ENCODE results near the gene FBP2.
"Not testable (repeated sequence)": the region's sequence is repeated elsewhere in the genome, so short reads cannot be mapped to it uniquely, and the experiment has no call there.

FBP2 gene

DNA sequence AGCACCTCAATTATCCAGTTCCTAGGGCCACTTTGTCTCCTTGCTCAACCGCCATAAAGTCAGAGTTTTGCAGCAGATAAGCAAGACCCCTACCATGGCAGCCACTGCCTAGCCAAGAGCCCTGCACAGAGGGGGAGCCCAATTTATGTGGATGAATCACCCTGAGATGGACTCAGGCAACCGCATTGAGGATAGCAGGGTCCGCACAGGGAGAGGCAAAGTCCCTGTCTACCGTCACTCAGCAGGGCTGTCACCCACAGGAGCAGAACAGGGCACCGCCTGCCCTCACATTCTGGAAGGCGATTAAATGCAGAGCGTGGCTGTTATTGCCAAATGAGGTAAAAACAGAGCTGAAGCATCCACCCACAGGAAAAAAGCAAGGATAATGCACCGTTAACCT lies 1.7 kb downstream of the FBP2 start:
- no peak overlapping the region for H3K4me3 ChIP-seq (ENCODE audit: low read length)
- DNase-seq (ENCODE audit: low read depth) = no peak
- TF ChIP-seq, protein P1, sequence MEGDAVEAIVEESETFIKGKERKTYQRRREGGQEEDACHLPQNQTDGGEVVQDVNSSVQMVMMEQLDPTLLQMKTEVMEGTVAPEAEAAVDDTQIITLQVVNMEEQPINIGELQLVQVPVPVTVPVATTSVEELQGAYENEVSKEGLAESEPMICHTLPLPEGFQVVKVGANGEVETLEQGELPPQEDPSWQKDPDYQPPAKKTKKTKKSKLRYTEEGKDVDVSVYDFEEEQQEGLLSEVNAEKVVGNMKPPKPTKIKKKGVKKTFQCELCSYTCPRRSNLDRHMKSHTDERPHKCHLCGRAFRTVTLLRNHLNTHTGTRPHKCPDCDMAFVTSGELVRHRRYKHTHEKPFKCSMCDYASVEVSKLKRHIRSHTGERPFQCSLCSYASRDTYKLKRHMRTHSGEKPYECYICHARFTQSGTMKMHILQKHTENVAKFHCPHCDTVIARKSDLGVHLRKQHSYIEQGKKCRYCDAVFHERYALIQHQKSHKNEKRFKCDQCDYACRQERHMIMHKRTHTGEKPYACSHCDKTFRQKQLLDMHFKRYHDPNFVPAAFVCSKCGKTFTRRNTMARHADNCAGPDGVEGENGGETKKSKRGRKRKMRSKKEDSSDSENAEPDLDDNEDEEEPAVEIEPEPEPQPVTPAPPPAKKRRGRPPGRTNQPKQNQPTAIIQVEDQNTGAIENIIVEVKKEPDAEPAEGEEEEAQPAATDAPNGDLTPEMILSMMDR (conservative IDR thresholded peaks at IDR 0.05; ENCODE audit: low read length) = no peak

DNA sequence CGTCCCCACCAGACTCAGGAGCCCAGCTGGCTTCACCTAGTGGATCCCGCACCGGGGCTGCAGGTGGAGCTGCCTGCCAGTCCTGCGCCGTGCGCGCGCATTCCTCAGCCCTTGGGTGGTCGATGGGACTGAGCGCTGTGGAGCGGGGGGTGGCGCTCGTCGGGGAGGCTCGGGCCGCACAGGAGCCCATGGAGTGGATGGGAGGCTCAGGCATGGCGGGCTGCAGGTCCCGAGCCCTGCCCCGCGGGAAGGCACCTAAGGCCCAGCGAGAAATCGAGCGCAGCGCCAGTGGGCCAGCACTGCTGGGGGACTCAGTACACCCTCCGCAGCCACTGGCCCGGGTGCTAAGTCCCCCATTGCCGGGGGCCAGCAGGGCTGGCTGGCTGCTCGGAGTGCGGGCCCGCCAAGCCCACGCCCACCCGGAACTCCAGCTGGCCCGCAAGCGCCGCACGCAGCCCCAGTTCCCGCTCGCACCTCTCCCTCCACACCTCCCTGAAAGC lies 2.5 kb downstream of the FBP2 start:
- H3K4me3 ChIP-seq (ENCODE audit: low read length); DNase-seq (ENCODE audit: low read depth): not testable (repeated sequence)

DNA sequence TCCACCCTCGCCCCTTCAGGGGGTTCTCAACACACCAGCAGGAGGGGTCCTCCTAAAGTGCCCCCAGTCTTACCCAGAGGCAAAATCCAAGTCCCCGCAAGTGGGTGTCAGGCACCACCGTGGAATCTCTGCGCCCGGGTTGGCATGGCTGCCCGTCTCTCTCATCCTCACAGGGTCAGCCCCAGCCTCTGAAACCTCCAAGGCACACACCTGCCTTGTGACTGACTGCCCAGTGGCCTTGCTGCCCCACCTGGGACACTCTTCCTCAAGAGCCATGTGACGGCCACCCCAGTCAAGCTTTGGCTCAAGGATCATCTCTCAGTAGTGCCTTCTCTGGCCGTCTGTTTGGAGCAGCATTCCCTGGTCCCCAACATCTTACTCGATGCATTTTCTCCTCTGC lies 4.9 kb downstream of the FBP2 start:
- TF ChIP-seq, protein P1 (conservative IDR thresholded peaks at IDR 0.05; ENCODE audit: low read length) = no peak
- H3K4me3 ChIP-seq (ENCODE audit: low read length) = no peak overlapping the region
- DNase-seq (ENCODE audit: low read depth) = no peak

DNA sequence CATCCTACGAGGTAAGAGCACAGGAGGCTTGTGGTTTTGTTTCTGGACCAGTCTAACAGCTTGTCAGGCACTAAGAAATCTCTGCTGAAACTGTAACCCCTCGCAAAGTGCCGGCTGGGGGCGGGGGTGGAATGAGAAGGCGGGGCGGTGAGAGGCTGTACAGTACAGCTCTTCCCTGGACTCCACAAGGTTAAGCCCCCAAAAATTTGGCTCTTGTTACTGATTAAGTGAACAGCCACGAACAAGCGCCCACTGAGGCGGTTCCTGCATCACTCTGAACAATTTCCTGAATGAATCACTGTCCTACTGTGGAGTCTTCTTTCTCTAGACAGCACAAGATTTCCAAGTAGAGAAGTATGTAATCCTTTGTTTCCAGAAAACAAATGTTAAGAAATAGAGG lies 6.8 kb downstream of the FBP2 start:
- TF ChIP-seq, protein P1 (conservative IDR thresholded peaks at IDR 0.05; ENCODE audit: low read length) = no peak
- no peak for DNase-seq (ENCODE audit: low read depth)
- no peak overlapping the region for H3K4me3 ChIP-seq (ENCODE audit: low read length)

DNA sequence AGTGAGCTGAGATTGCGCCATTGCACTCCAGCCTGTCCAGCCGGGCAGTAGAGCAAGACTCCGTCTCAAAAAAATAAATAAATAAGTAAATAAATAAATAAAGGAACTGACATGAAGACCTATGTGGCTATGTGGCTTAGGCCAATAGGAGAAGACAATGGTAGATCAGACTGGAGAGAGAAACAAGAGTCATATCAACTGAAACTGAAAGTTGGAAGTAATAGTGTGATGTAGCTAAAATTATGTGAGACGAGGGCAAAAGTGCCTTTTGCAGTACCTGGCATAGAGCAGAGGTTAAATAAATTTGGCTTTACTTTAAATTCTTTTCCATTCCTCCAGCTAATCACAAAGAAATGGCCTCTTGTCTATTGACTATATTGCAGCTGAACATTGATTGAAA lies 7.3 kb downstream of the FBP2 start:
- H3K4me3 ChIP-seq (ENCODE audit: low read length) = no peak overlapping the region
- TF ChIP-seq, protein P1 (conservative IDR thresholded peaks at IDR 0.05; ENCODE audit: low read length) = no peak
- no peak for DNase-seq (ENCODE audit: low read depth)

DNA sequence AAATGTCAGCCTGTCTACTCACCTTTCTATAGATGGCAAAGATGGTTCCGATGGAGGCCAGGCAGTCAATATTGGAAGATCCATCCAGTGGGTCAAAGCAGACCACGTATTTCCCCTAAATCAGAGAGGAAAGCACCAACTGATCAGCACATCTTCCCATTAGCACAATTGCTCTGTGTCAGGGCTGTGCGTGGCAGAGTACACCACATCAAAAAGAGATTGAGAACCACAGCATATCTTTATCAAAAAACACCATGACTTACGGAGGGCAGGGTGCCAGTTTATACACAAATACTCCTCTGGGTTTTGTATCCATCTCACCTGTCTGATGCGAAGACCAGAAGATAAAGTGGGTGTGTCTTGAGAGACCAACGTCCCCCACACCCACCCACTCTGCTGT lies 9.1 kb downstream of the FBP2 start:
- TF ChIP-seq, protein P1 (conservative IDR thresholded peaks at IDR 0.05; ENCODE audit: low read length) = no peak
- DNase-seq (ENCODE audit: low read depth) = no peak
- H3K4me3 ChIP-seq (ENCODE audit: low read length) = no peak overlapping the region

DNA sequence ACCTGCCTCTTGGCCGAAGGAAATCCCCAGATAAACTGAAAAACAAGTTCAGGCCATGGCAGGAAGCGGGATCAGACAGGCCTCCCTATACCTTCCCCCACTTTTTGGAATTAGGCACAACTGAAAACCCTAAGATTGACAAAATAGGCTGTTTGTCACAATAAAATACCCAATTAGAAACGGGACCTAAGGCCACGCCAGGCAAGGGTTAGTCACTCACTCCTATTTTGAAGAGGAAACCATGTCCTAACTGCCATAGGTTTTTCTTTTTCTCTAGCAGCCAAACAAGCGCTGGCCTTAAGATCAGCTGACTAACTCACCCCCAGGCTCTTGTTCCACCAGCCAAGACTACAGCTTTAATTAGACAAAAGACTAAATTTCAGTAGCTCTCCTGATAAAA lies 11.9 kb downstream of the FBP2 start:
- no peak for DNase-seq (ENCODE audit: low read depth)
- no peak overlapping the region for H3K4me3 ChIP-seq (ENCODE audit: low read length)
- TF ChIP-seq, protein P1 (conservative IDR thresholded peaks at IDR 0.05; ENCODE audit: low read length) = no peak

DNA sequence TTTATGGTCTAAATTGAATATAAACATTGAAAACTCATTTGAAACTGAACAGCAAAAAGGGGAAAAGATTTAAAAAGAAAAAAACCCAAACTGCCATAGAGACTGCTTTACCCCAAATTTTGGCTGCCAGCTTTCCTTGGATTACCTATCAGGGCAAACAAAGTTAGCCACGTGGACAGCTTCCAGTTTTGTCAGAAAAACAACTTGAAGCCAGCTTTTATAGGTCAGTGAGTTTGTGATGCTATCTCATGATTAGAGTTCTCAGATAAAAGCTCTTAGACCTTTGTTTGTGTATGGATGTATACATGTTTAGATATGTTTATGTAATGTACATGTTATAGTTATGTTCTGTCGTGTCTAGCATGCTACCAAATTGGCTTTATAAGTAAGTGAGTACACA lies 16.1 kb downstream of the FBP2 start:
- DNase-seq (ENCODE audit: low read depth) = no peak
- TF ChIP-seq, protein P1 (conservative IDR thresholded peaks at IDR 0.05; ENCODE audit: low read length) = no peak
- H3K4me3 ChIP-seq (ENCODE audit: low read length) = no peak overlapping the region
